Suppressor macrophage (primary cell): ENCODE measurements around the gene KLHL25.

Experiments
- DNase-seq, 4 experiments: peaks; one replicate each; pipeline ENCODE4 v3.0.0-alpha.2; 2020 to 2022

KLHL25 gene

DNA sequence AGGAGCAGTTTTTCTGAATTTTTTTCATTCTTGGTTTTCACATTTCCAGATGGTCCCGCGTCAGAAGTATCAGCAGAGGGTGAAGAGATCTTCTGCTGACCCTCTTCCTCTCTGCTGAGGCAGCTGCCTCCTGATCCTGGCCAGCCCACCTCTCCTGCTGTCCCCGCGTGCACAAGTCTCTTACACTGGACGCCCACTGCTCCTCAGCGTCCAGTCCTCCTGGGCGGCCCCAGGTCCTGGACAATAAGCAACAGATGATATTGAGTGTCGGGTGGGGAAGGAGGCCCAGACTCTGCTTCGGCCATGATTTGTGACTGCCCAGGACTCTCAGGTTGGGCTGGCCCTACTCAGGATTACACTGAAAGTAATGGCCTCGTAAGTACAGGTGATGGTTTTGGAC, 50.1 kb downstream of the KLHL25 start:
- DNase-seq, result no peak

DNA sequence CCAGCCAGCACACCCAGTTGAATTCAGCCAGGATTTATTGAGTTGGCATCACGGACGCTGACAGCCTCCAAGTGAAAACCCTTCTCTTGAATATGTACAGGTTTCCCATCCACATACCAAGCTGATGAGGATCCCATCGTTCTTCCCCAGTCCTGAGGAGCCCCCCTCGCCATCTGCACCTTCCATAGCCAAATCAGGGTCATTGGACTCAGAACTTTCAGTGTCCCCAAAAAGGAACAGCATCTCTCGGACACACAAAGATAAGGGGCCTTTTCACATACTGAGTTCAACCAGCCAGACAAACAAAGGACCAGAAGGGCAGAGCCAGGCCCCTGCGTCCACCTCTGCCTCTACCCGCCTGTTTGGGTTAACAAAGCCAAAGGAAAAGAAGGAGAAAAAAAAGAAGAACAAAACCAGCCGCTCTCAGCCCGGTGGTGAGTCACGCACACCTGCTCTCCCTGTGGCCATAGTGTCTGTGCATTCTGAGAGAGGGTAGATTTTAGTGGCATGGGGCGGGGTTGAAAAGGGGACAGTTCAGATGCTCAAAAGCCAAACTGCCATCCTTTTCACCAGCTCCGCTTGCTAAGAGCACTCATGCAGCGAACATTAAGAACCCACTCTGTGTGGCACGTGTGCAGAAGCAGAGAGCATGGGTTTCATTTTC, 51.2 kb downstream of the KLHL25 start:
- DNase-seq, result no peak

DNA sequence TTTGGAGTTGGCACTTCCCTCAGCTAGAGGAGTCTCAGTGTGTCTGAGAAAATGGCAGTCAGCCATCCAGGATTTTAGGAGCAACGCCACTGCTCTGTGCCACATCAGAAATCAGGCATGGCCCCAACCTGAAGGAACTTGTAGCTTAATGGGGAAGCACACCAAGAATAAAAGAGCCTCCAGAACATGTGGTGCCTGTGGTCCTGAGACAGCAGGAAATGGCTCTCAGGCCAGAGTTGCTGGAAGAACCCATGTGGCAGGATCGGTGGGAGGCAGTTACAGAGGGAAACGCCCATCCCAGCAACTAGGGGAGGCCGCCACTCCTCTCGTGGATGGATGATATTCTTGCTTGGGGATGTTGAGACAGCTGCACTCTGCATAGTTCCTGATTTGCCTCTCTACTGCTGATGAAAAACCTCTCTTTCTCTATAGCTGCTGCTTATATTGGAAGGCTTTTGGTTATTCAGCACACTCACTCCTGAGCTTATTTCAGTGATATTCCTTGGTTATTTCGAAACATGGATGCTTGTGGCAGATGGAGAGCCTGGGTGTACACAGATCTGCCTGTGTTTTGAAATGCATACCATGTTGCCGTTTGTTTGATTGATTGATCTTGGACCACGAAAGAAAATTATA, 52.4 kb downstream of the KLHL25 start:
- peak in 3 of 4 experiments; percentile 12 to 24 (median 16) for DNase-seq

DNA sequence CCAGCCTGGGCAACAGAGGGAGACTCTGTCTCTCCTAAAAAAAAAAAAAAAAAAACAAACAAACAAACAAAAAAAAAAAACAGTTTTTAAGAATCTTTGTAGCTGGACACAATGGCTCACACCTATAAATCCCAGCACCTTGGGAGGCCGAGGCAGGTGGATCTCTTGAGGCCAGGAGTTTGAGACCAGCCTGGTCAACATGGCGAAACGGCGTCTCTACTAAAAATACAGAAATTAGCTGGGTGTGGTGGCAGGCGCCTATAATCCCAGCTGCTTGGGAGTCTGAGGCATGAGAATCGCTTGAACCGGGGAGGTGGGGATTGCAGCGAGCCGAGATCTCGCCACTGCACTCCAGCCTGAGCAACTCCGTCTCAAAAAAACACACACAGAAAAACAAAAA, 53.1 kb downstream of the KLHL25 start:
- no peak for DNase-seq

DNA sequence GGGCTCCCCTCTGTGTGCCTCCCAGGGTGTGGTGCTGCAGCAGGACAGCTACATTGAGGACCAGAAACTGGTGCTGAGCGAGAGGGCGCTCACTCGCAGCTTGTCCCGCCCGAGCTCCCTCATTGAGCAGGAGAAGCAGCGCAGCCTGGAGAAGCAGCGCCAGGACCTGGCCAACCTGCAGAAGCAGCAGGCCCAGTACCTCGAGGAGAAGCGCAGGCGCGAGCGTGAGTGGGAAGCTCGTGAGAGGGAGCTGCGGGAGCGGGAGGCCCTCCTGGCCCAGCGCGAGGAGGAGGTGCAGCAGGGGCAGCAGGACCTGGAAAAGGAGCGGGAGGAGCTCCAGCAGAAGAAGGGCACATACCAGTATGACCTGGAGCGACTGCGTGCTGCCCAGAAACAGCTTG, 53.7 kb downstream of the KLHL25 start:
- DNase-seq, result no peak

DNA sequence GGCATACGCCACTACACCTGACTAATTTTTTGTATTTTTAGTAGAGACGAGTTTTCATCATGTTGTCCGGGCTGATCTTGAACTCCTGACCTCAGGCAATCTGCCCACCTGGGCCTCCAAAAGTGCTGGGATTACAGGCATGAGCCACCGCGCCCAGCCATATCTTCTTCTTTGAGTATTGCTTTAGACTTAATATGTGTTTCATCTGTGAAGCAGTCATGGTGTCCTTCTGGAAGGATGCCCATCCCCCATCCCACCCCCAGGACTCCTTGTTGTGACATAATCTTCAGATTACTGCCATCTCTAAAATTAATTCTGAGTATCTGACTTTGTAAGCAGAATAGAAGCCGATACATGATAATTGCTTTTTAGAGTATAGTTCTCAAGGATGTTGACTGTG, 57.7 kb downstream of the KLHL25 start:
- DNase-seq, result no peak

DNA sequence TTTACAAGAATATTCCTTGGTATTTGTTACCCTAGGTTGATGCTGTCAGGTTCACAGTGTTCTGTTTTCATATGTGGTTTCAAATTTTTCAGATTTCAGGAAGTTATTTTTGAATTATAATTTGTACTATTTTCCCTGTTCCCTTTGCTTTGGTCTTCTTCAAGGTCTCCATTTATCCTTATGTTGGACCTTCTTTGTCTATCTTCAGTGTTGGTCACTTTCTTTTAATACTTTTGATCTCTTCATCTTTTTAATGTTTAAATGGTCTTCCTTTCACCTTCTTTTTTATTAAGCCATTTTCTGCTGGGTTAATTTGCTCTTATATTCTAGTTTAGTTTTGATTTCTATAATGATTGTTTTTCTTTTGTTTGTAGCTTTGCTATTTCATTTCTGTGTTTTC, 61.3 kb downstream of the KLHL25 start:
- DNase-seq, result peak in 1 of 4 experiments; percentile 17

DNA sequence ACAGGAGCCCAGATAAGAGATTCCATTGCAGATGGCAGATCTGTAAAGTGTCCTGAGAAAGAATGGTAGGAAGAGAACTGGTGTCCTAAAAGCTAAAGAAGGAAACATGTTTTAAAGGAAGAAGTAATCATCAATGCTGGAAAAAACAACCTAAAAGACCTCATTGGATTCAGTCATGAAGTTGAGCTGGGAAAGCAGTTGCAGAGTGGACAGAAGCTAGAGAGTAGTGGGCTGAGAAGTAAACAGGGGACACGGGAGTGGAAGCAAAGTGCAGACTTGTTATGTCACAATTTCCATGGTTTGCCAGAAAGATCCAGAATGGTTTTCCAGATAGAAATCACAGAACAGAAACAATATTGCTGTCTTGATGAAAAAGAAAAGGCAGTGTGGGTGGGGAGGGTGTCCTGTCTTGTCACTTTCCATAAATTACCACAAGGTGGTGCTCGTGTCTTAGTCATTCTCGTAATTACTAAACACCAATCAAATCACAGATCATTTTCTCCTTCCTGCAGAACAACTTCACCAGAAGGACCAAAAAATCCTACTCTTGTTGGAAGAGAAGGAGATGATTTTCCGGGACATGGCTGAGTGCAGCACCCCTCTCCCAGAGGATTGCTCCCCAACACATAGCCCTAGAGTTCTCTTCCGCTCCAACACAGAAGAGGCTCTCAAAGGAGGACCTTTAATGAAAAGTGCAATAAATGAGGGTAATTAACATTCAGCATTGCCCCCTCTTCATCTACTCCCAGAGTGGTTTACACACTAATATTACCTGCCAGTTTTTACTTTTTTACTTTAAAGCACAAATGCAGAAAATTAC, 64.5 kb downstream of the KLHL25 start:
- peak; percentile 60 to 79 (median 72) for DNase-seq

DNA sequence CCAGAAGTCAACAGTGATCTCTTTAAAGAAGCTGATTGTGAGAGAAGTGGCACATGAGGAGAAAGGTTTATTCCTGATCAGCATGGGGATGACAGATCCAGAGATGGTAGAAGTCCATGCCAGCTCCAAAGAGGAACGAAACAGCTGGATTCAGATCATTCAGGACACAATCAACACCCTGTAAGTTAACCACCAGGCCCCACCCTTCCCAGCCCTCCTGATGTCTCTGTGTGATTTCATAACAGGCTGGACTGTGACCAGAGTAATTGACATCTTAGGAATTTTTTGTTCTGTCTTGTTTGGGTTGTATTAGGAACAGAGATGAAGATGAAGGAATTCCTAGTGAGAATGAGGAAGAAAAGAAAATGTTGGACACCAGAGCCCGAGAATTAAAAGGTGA, 67.7 kb downstream of the KLHL25 start:
- no peak for DNase-seq

DNA sequence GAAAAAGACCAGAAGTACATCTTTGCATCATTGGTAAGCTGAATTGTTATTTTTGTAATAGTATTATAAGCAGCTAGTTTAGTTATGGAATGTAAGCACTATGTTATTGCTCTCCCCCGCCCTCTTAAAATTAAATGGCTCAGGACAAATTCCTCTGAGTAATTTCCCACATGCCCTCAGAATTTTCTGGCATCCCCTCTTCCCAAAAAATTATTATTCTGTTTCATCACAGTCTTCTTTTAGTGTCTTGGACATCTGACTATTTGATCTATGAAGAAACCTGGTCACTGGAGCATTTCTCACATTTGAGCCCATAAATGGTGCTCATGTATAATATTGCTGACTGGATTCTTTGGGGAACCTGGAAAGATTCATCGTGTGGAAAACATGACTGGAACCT, 68.3 kb downstream of the KLHL25 start:
- no peak for DNase-seq

DNA sequence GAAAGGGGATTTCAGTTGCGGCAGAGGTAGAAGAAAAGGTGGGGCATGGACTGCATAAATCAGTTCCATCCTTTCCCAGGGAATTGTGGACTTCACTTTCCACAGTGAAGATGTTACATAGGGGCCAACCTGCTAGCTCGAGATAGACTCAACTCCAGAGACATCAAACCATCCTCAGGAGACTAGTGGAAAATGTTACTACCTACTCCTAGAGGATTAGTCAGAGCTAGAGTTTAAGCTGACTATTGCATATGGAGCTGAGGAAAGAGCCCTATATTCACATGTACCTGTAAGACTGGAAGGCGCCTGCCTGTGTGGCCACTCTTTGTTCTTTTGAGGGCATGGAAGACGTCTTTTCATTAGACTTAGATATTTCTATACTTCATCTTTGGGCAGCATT, 69.2 kb downstream of the KLHL25 start:
- DNase-seq, result no peak

DNA sequence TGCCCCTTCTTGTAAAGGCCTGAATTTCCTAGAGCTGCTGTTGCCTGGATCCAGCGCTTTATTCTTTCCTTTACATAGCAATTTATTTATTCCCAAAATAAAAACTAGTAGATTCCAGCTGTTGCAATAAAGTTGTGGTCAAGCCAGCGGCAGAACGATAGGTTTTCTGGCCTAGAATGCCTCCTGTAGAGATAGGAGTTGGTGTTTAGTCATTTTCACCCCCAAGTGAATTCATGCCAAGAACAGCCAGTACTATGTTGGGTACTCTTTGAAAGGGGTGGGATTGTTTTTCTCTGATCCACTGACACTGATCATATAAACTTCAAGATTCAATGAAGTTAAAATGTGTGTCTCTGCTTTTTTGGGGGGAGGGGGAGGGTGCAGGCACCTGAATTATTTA, 69.7 kb downstream of the KLHL25 start:
- DNase-seq, result no peak

DNA sequence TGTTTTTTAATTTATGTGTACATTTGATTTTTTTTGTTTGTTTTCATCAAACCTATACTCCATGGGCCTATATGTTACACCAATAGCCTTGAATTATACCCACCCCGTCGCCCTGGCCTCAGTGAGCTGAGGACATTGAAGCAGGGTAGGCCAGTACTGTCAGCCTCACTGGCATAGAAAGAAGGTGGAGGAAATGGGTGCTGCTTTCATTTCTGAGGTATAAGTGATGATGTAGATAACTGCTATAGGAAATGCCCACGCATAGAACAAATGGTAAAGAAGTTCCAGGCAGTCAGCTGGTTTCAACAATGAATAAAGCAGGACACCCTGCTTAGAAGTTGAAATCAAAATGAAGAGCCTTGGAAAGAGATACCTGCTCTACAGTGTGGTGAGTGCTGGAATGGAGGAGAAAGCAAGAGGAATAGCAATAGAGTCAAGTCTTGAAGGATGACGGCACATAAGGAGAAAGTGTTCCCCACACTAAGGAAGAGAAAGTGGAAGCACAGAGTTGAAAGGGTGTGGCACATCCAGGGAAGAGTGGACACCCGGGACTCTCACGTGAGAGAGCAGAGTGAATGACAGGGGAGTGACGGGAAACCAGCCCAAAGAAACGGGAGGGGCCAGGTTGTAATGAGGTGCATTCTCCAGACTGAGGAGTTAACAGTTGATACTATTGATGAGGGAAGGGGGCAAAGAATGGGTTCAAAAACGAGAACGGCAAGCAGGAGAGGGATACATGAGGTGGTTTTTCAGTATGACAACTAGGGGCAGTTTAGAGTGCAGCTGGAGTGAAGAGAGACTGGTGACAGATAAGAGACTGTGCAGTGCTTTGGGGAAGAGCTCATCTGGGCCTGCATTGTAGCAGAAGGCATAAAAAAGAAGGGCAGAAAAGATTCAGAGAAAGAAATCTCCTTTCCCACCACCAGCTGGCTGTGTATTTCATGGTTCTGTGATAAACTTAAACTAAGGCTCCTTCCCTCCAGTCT, 70.5 kb downstream of the KLHL25 start:
- no peak for DNase-seq

DNA sequence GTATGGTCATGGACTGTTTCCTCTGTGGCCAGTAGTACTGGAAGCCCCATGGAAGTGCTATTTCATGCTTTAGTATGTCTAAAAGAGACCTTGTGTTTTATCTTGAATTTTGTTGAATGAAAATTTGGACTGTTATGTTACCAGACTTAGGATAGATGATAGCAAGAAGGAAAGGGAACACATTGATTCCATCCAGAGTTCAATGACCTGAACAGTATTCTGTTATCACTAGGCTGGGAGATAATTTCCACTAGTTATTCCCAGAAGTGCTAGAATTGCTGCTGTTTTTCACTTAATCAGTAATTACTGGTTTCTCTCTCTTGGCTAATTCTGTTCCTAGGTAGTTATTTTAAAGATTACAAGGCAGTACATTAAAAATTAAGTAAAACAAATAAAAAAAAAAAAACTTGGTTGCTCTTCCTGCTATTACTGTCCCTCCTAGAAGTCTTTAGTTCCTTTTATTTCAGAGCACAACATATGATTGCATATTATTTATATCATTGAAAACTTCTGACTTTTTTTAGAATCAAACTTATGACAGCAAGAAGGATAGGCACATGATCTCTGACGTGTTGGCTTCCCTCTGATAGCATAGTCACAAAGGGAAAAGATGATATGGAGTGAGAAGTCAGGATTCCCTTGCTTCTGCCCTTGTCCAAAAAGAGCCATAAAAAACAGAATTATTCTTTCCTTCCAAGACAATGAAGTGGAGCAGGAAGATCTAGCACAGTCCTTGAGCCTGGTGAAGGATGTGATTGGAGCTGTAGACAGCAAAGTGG, 72.2 kb downstream of the KLHL25 start:
- peak in 3 of 4 experiments; percentile 26 to 68 (median 50) for DNase-seq

DNA sequence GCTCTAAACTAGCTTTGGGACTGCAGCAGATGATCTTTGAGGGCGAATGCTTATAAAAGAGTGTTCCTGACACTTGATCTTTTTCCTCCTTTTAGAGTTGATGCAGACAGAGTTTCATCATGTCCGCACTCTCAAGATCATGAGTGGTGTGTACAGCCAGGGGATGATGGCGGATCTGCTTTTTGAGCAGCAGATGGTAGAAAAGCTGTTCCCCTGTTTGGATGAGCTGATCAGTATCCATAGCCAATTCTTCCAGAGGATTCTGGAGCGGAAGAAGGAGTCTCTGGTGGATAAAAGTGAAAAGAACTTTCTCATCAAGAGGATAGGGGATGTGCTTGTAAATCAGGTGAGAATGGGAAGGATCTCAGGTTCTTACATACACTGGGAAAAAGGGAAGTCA, 75.7 kb downstream of the KLHL25 start:
- DNase-seq, result no peak

DNA sequence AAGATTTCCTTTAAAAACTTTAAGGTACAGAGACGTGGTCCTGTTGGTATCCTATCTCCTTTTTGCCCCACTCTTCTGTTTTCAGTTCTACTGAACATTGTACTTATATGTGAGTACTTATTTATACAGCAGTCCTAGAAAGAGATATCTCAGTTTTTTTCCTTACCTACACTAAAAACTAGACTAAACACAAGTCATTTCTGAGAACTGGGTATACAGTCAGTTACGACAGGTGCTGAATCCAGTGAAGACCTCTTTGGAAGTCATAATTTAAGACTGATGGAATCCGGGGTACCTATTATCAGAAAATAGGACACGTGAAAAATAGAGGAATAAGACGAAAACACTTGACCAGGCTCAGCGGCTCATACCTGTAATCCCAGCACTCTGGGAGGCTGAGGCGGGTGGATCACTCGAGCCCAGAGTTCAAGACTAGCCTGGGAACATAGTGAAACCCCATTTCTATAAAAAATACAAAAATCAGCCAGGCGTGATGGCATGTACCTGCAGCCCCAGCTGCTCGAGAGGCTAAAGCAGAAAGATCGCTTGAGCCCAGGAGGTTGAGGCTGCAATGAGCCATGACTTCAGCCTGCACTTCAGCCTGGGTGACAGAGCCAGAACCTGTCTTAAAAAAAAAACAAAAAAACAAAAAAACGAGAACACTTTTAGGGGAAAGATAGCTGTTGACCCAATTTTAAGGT, 76.3 kb downstream of the KLHL25 start:
- no peak for DNase-seq

DNA sequence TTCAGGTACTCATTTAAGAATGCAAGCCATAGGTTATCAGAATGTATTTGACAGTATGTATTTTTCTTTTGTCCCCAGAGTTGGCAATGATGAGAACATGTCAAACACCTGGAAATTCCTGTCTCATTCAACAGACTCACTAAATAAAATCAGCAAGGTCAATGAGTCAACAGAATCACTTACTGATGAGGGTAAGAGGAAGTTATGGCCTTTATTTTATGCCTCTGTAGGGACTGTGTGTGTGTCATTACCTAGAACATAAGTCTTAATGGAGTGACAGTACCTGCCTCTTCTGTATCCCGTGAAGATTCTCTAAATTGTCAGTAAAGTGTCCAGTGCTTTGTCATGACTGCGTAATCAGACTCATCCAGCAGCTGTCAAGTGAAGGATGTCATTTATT, 77.5 kb downstream of the KLHL25 start:
- no peak for DNase-seq

DNA sequence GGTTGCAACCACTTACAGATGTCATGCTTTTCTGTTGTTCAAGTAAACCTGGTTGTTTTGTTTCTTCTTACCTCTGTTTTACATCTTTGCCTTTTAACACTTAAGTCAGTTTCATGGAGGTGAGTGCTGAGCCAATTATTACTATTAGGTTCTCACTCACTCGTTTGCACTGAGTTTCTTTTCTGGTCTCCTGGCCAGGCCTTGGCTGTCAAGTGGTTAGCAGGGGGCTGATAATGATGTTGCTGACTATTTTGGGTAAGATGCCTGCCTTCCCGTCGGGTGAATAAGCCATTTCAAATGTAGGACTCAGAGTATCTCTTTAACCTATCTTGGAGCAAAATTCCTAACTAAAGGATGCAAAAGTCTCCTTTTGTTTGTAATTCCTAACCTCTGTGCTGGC, 78.5 kb downstream of the KLHL25 start:
- no peak for DNase-seq

DNA sequence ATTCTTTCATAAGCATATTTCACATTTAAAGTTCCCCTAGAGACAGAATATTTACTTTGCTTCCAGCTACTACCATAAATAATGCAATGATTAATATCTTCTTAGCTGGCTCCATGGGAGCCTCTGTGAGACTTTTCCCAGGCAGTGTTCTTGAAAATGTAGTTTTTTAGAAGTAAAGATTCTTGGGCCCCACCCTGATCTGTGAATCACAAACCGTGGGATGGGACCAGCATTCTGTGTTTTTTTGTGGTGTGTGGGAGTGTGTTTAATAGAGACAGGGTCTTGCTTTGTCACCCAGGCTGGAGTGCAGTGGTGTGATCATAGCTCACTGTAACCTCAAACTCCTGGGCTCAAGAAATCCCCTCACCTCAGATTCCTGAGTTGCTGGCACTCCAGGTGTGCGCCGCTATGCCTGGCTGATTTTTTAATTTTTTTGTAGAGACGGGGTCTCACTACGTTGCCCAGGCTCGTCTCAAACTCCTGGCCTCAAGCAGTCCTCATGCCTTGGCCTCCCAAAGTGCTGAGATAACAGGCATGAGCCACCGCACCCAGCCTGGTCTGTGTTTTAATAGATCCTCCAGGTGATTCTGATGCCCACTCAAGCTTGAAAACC, 83.0 kb downstream of the KLHL25 start:
- peak in 1 of 4 experiments; percentile 67 for DNase-seq

DNA sequence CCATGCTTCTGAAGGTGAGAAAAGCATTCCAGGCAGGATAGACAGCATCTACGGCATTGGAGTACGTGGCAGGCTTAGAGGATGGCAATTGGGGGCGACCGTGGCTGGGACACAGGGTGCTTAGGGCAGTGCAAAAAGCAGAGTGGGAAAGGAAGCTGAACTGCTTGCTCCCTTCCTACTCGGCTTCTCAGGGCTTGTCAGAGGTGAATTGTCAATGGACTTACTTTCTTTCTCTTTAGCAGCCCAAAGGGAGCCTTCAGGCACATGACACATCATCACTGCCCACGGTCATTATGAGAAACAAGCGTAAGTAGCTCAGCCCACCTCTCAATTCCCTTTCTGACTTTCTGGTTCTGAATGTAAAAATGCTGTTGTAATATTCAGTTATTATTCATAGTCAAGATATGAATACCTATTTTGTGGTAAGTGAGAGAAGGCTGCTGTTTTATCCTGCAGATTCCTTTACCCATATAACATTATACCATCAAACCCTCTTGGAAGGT, 84.3 kb downstream of the KLHL25 start:
- peak in 1 of 4 experiments; percentile 61 for DNase-seq
